ENCODE measurements around the gene HDAC4. TPM values are rescaled to one million over a fixed set of nuclear protein-coding genes. Genes with fewer than 3 reads are reported as not detected.

The HDAC4 gene
- total RNA-seq, 1 donor from 2014 or later = 7.8 TPM

- H3K27me3 ChIP-seq (ENCODE audit: control insufficient read depth, insufficient read depth, low read length) = peaks cover 17% of the 10 kb centered on the region
- no peak for DNase-seq (ENCODE audit: low read depth)
- no peak overlapping the region for H3K4me3 ChIP-seq (ENCODE audit: low read depth, low read length)
- TF ChIP-seq, protein P1, sequence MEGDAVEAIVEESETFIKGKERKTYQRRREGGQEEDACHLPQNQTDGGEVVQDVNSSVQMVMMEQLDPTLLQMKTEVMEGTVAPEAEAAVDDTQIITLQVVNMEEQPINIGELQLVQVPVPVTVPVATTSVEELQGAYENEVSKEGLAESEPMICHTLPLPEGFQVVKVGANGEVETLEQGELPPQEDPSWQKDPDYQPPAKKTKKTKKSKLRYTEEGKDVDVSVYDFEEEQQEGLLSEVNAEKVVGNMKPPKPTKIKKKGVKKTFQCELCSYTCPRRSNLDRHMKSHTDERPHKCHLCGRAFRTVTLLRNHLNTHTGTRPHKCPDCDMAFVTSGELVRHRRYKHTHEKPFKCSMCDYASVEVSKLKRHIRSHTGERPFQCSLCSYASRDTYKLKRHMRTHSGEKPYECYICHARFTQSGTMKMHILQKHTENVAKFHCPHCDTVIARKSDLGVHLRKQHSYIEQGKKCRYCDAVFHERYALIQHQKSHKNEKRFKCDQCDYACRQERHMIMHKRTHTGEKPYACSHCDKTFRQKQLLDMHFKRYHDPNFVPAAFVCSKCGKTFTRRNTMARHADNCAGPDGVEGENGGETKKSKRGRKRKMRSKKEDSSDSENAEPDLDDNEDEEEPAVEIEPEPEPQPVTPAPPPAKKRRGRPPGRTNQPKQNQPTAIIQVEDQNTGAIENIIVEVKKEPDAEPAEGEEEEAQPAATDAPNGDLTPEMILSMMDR (IDR thresholded peaks at IDR 0.05; ENCODE audit: insufficient read depth, low read length, poor library complexity, severe bottlenecking) = no peak
- no peaks in the 10 kb centered on the region for H3K36me3 ChIP-seq (ENCODE audit: control insufficient read depth, insufficient read depth, low read length)
Measured at GRCh38 chr2:239438995-239439753, 38.4 kb upstream of the HDAC4 start.

DNA sequence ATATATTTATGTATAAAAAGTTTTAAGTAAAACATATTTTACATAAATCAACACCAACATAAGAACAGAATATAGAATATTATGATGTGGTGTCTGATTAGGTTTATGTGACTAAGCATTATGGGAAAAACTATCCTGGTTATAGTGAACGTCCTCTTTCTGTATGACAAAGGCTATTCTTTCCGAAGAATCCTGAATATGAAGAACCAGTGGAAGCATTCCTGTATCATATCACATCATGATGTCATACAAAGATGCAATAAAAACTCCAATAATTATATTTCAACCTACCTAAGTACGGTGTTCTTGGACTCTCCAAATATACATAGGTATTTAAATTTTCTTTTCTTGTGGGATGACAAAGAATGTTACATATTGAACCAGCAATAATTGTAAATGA, 37.5 kb upstream of the HDAC4 start:
- TF ChIP-seq, protein P1 (IDR thresholded peaks at IDR 0.05; ENCODE audit: insufficient read depth, low read length, poor library complexity, severe bottlenecking) = no peak
- no peak for DNase-seq (ENCODE audit: low read depth)
- no peaks in the 10 kb centered on the region for H3K36me3 ChIP-seq (ENCODE audit: control insufficient read depth, insufficient read depth, low read length)
- no peak overlapping the region for H3K4me3 ChIP-seq (ENCODE audit: low read depth, low read length)
- peaks cover 17% of the 10 kb centered on the region for H3K27me3 ChIP-seq (ENCODE audit: control insufficient read depth, insufficient read depth, low read length)

GRCh38 chr2:239436669-239437335, 36.0 kb upstream of the HDAC4 start:
- no peaks in the 10 kb centered on the region for H3K36me3 ChIP-seq (ENCODE audit: control insufficient read depth, insufficient read depth, low read length)
- peaks cover 17% of the 10 kb centered on the region for H3K27me3 ChIP-seq (ENCODE audit: control insufficient read depth, insufficient read depth, low read length)
- DNase-seq (ENCODE audit: low read depth) = no peak
- no peak overlapping the region for H3K4me3 ChIP-seq (ENCODE audit: low read depth, low read length)
- TF ChIP-seq, protein P1 (IDR thresholded peaks at IDR 0.05; ENCODE audit: insufficient read depth, low read length, poor library complexity, severe bottlenecking) = no peak

- no peak for DNase-seq (ENCODE audit: low read depth)
- H3K4me3 ChIP-seq (ENCODE audit: low read depth, low read length) = no peak overlapping the region
- TF ChIP-seq, protein P1 (IDR thresholded peaks at IDR 0.05; ENCODE audit: insufficient read depth, low read length, poor library complexity, severe bottlenecking) = no peak
- H3K36me3 ChIP-seq (ENCODE audit: control insufficient read depth, insufficient read depth, low read length) = no peaks in the 10 kb centered on the region
- peaks cover 15% of the 10 kb centered on the region for H3K27me3 ChIP-seq (ENCODE audit: control insufficient read depth, insufficient read depth, low read length)
Measured at GRCh38 chr2:239436076-239436475, 35.3 kb upstream of the HDAC4 start.

- Histone ChIP-seq H3K36me3 (ENCODE audit: control insufficient read depth, insufficient read depth, low read length) (no peaks in the 10 kb centered on the region), H3K4me3 (ENCODE audit: low read depth, low read length) (no peak overlapping the region), H3K27me3 (ENCODE audit: control insufficient read depth, insufficient read depth, low read length) (no peaks in the 10 kb centered on the region)
- DNase-seq (ENCODE audit: low read depth) = no peak
- TF ChIP-seq, protein P1 (IDR thresholded peaks at IDR 0.05; ENCODE audit: insufficient read depth, low read length, poor library complexity, severe bottlenecking) = no peak
Measured at GRCh38 chr2:239433777-239434403, 33.1 kb upstream of the HDAC4 start.

All from kidney epithelial cell (primary cell).